H9 (cell line): ENCODE results near the gene DFFB. TPM values are rescaled to one million over a fixed set of nuclear protein-coding genes. Genes with fewer than 3 reads are reported as not detected.
A peak's percentile ranks its signal among the peaks of the same experiment; 100 is the strongest.

Experiments
- DNase-seq: peaks from one replicate; pipeline ENCODE4 v3.0.0-alpha.2; 2017
- H2AFZ ChIP-seq: one replicate; pipeline ENCODE4 v1.6.1; 2013; ENCODE audit warnings: mild to moderate bottlenecking, low read length, control low read depth, moderate library complexity
- H2AK5ac ChIP-seq: 2 replicates; pipeline ENCODE4 v1.6.1; 2013; ENCODE audit warnings: low read length, control low read depth, mixed read lengths; ENCODE audit not compliant: insufficient read length
- H2BK120ac ChIP-seq: one replicate; pipeline ENCODE4 v1.6.1; 2013; ENCODE audit warnings: low read depth, mild to moderate bottlenecking, low read length, control low read depth, inconsistent platforms; ENCODE audit not compliant: poor library complexity, severe bottlenecking
- H2BK12ac ChIP-seq: 2 replicates; pipeline ENCODE4 v1.6.1; 2013; ENCODE audit warnings: low read length, control low read depth, mixed read lengths, low read depth; ENCODE audit not compliant: insufficient read length
- H2BK15ac ChIP-seq: 2 replicates; pipeline ENCODE4 v1.6.1; 2013; ENCODE audit warnings: low read depth, low read length, control low read depth
- H2BK20ac ChIP-seq: one replicate; pipeline ENCODE4 v1.6.1; 2013; ENCODE audit warnings: low read depth, mild to moderate bottlenecking, low read length, control low read depth, inconsistent platforms; ENCODE audit not compliant: poor library complexity, severe bottlenecking
- H2BK5ac ChIP-seq: 2 replicates; pipeline ENCODE4 v1.6.1; 2013; ENCODE audit warnings: low read length, control low read depth, mixed read lengths; ENCODE audit not compliant: insufficient read length
- H3K14ac ChIP-seq: 2 replicates; pipeline ENCODE4 v1.6.1; 2013; ENCODE audit warnings: low read length, control low read depth; ENCODE audit not compliant: insufficient read depth
- H3K18ac ChIP-seq: 2 replicates; pipeline ENCODE4 v1.6.1; 2013; ENCODE audit warnings: low read depth, mild to moderate bottlenecking, mixed read lengths, low read length, control low read depth; ENCODE audit not compliant: insufficient read length
- H3K23ac ChIP-seq: 2 replicates; pipeline ENCODE4 v1.6.1; 2013; ENCODE audit warnings: low read length, control low read depth, mixed read lengths, low read depth; ENCODE audit not compliant: insufficient read length
- H3K23me2 ChIP-seq: 2 replicates; pipeline ENCODE4 v1.6.1; 2013; ENCODE audit warnings: low read depth, mild to moderate bottlenecking, mixed read lengths, low read length, control low read depth; ENCODE audit not compliant: insufficient read length, poor library complexity, severe bottlenecking
- H3K27ac ChIP-seq: 2 replicates; pipeline ENCODE4 v1.5.1; 2013; ENCODE audit warnings: low read length, control low read depth, mixed read lengths, low read depth; ENCODE audit not compliant: insufficient read length
- H3K27me3 ChIP-seq: 2 replicates; pipeline ENCODE4 v1.6.1; 2013; ENCODE audit warnings: low read length, control low read depth, inconsistent platforms; ENCODE audit not compliant: insufficient read depth
- H3K4ac ChIP-seq: 2 replicates; pipeline ENCODE4 v1.6.1; 2013; ENCODE audit warnings: low read depth, mild to moderate bottlenecking, control low read depth, inconsistent platforms, low read length, moderate library complexity
- H3K4me1 ChIP-seq: 2 replicates; pipeline ENCODE4 v1.6.1; 2013; ENCODE audit warnings: low read length, control low read depth, inconsistent platforms; ENCODE audit not compliant: insufficient read depth
- H3K4me2 ChIP-seq: 2 replicates; pipeline ENCODE4 v1.6.1; 2013; ENCODE audit warnings: low read length, control low read depth, mixed read lengths; ENCODE audit not compliant: insufficient read length, insufficient read depth
- H3K56ac ChIP-seq: 2 replicates; pipeline ENCODE4 v1.6.1; 2013; ENCODE audit warnings: low read depth, mild to moderate bottlenecking, mixed read lengths, low read length, control low read depth; ENCODE audit not compliant: insufficient read length
- H3K79me1 ChIP-seq: 2 replicates; pipeline ENCODE4 v1.6.1; 2013; ENCODE audit warnings: low read depth, mild to moderate bottlenecking, moderate library complexity, low read length, control low read depth, inconsistent platforms; ENCODE audit not compliant: insufficient read depth, poor library complexity, severe bottlenecking
- H3K79me2 ChIP-seq: 2 replicates; pipeline ENCODE4 v1.6.1; 2013; ENCODE audit warnings: low read length, control low read depth, inconsistent platforms; ENCODE audit not compliant: insufficient read depth
- H3K9ac ChIP-seq: 2 replicates; pipeline ENCODE4 v1.6.1; 2013; ENCODE audit warnings: low read length, control low read depth, mixed read lengths; ENCODE audit not compliant: insufficient read length; ENCODE audit errors: extremely low read depth
- H3K9me3 ChIP-seq: one replicate; pipeline ENCODE4 v1.6.1; 2013; ENCODE audit warnings: low read depth, low read length, inconsistent platforms; ENCODE audit not compliant: control insufficient read depth
- H3T11ph ChIP-seq: one replicate; pipeline ENCODE4 v1.6.1; 2013; ENCODE audit warnings: mild to moderate bottlenecking, low read length, control low read depth, inconsistent platforms
- H4K20me1 ChIP-seq: one replicate; pipeline ENCODE4 v1.6.1; 2013; ENCODE audit not compliant: control insufficient read depth, insufficient read length, insufficient read depth
- H4K5ac ChIP-seq: 2 replicates; pipeline ENCODE4 v1.6.1; 2013; ENCODE audit warnings: low read depth, mild to moderate bottlenecking, mixed read lengths, low read length, control low read depth; ENCODE audit not compliant: insufficient read length
- H4K8ac ChIP-seq: replicated peaks from 2 replicates; pipeline ENCODE4 v1.6.1; 2013; ENCODE audit warnings: low read length, control low read depth, mixed read lengths, low read depth; ENCODE audit not compliant: insufficient read length
- H4K91ac ChIP-seq: 2 replicates; pipeline ENCODE4 v1.6.1; 2013; ENCODE audit warnings: low read depth, mild to moderate bottlenecking, moderate library complexity, mixed read lengths, low read length, control low read depth; ENCODE audit not compliant: insufficient read length
- H3K27ac Mint-ChIP-seq, 3 experiments: 2 replicates in 2 of 3; 3 replicates in 1 of 3; pipeline ENCODE4 v1.8.0; 2020 to 2021; ENCODE audit warnings: mixed read lengths in 3 of 3, mild to moderate bottlenecking in 1 of 3, moderate library complexity in 1 of 3
- H3K27me3 Mint-ChIP-seq: 2 replicates; pipeline ENCODE4 v1.8.0; 2021; ENCODE audit warnings: low read depth, mild to moderate bottlenecking, moderate library complexity, mixed read lengths
- H3K36me3 Mint-ChIP-seq, 3 experiments: 2 replicates in 2 of 3; 3 replicates in 1 of 3; pipeline ENCODE4 v1.8.0; 2020 to 2021; ENCODE audit warnings: low read depth in 3 of 3, mixed read lengths in 3 of 3; ENCODE audit not compliant: insufficient read depth in 1 of 3
- H3K4me1 Mint-ChIP-seq, 2 experiments: 2 replicates each; pipeline ENCODE4 v1.8.0; 2020; ENCODE audit warnings: mixed read lengths in 2 of 2
- H3K4me3 Mint-ChIP-seq, 2 experiments: 2 replicates in 1 of 2; 3 replicates in 1 of 2; pipeline ENCODE4 v1.8.0; 2020 to 2021; ENCODE audit warnings: mild to moderate bottlenecking in 2 of 2, mixed read lengths in 2 of 2, moderate library complexity in 1 of 2
- H3K9me3 Mint-ChIP-seq, 2 experiments: 2 replicates in 1 of 2; 3 replicates in 1 of 2; pipeline ENCODE4 v1.8.0; 2020; ENCODE audit warnings: mild to moderate bottlenecking in 2 of 2, mixed read lengths in 2 of 2, moderate library complexity in 1 of 2
- CTCF ChIP-seq: fragments of 200-600 bp; sonication (generic); conservative IDR thresholded peaks from 3 replicates; pipeline ENCODE4 v1.8.0; 2021; ENCODE audit warnings: antibody characterized with exemption, mild to moderate bottlenecking
- WGBS: extraction: QIAGEN DNeasy Blood & Tissue Kit; methylation state at CpG from one replicate; pipeline ENCODE4 v1.1.7; 2013; ENCODE audit warnings: missing lambda C conversion rate, low lambda C conversion rate, mixed read lengths; ENCODE audit not compliant: insufficient read length; ENCODE audit errors: extremely low coverage; 5-methylcytosine and 5-hydroxymethylcytosine counted together
- total RNA-seq: library from RNA; stranded (reverse); gene quantifications from 2 replicates; pipeline ENCODE4 v1.2.1, GENCODE V29; 2021

DFFB gene
- total RNA-seq, 1 experiment from 2014 or later = 9.7 TPM

- H3K27ac ChIP-seq = no peak overlapping the region
- H2BK12ac ChIP-seq = no peak overlapping the region
- H4K91ac ChIP-seq = no peak overlapping the region
- H3K9ac ChIP-seq = no peak overlapping the region
- no peak for TF ChIP-seq CTCF
- H4K5ac ChIP-seq = no peak overlapping the region
- no peaks in the 10 kb centered on the region for H3K9me3 Mint-ChIP-seq
- no peak overlapping the region for H3K4me3 Mint-ChIP-seq
- H3K4ac ChIP-seq = no peak overlapping the region
- no peak overlapping the region for H3K23ac ChIP-seq
- no peaks in the 10 kb centered on the region for H3K27me3 ChIP-seq
- H2BK20ac ChIP-seq = no peak overlapping the region
- H2AK5ac ChIP-seq = no peak overlapping the region
- no peak overlapping the region for H2BK5ac ChIP-seq
- H3T11ph ChIP-seq = no peak overlapping the region
- no peak overlapping the region for H3K18ac ChIP-seq
- no peak for DNase-seq
- H2BK15ac ChIP-seq = no peak overlapping the region
- no peaks in the 10 kb centered on the region; the same call in 1 of the 2 replicates for H3K27me3 Mint-ChIP-seq
- H3K36me3 Mint-ChIP-seq = peaks cover 8 to 37% (median 19%) of the 10 kb centered on the region in 3 experiments; a peak in 6 of 7 replicates
- H3K23me2 ChIP-seq = no peaks in the 10 kb centered on the region
- no peak overlapping the region for H3K4me2 ChIP-seq
- no peaks in the 10 kb centered on the region for H3K9me3 ChIP-seq
- peak overlapping the region in 1 of 3 experiments; percentile 66; a peak in 2 of 7 replicates for H3K27ac Mint-ChIP-seq
- no peak overlapping the region for H2AFZ ChIP-seq
- H4K20me1 ChIP-seq = no peaks in the 10 kb centered on the region
- 0 out of 4 replicates have a peak, but pooled peaks cover 0 to 2% of the 10 kb centered on the region in 2 experiments for H3K4me1 Mint-ChIP-seq
- no peaks in the 10 kb centered on the region for H3K79me1 ChIP-seq
- no peak overlapping the region for H3K14ac ChIP-seq
- no peaks in the 10 kb centered on the region for H3K79me2 ChIP-seq
- WGBS = no CpG with 5 or more reads among the region's 16 CpGs
- no peak overlapping the region for H3K56ac ChIP-seq
- H2BK120ac ChIP-seq = no peak overlapping the region
- no peak overlapping the region for H4K8ac ChIP-seq
- H3K4me1 ChIP-seq = no peaks in the 10 kb centered on the region
These were observed 34.9 kb upstream of the DFFB start for GRCh38 chr1:3822421-3822820.
